HepG2 (cell line): ENCODE data around the gene HOXD9. TPM values are rescaled to one million over a fixed set of nuclear protein-coding genes. Genes with fewer than 3 reads are reported as not detected.
A peak's percentile ranks its signal among the peaks of the same experiment; 100 is the strongest.

Source experiments
- ATAC-seq: fragments of 200-7000 bp; cut with Tn5 transposase; 3 replicates; pipeline ENCODE4 v1.9.1; 2020; ENCODE audit warnings: mild to moderate bottlenecking, moderate library complexity
- BruUV-seq: library from RNA; stranded (reverse); fragments of 400-500 nt; replicated peaks from 2 replicates; lab custom pipeline; 2021; lab: Mats Ljungman, UMichigan
- CTCF ChIA-PET: fragments of 300-600 bp; formaldehyde crosslinking; extraction: SDS; loops from one replicate; lab custom pipeline; 2021; ENCODE audit warnings: low total read pairs, inconsistent platforms, low intra/inter-chr PET ratio; lab: Yijun Ruan, JAX
- POLR2A ChIA-PET: fragments of 350-600 bp; sonication (Branson Sonifier 250); formaldehyde crosslinking; loops from one replicate; lab custom pipeline; 2020; ENCODE audit warnings: antibody characterized with exemption, inconsistent platforms; lab: Yijun Ruan, JAX
- DNase-seq: peaks from one replicate; pipeline ENCODE4 v3.0.0-alpha.2; 2015; ENCODE audit warnings: low spot score
- FAIRE-seq: peaks from 3 replicates; lab custom pipeline; 2011; peaks lifted over from hg19 to GRCh38; lab: Jason Lieb, UNC
- H2AFZ ChIP-seq: one replicate; pipeline ENCODE4 v1.6.1; 2011; ENCODE audit warnings: low read length, inconsistent platforms
- H3K27ac ChIP-seq: fragments of 300-600 bp; 3 replicates; pipeline ENCODE4 v1.8.0; 2011; ENCODE audit warnings: mixed run types, mild to moderate bottlenecking, mixed read lengths, low read length, inconsistent platforms; ENCODE audit not compliant: insufficient read depth; ENCODE audit errors: extremely low read length
- H3K27me3 ChIP-seq, 2 experiments: fragments of 200-600 bp in 1 of 2; 2 replicates in 1 of 2; 3 replicates in 1 of 2; pipeline versions ENCODE4 v1.6.0 to v1.8.0; 2011; ENCODE audit warnings: low read length in 2 of 2, mild to moderate bottlenecking in 2 of 2, moderate library complexity in 2 of 2, inconsistent platforms in 1 of 2; ENCODE audit not compliant: insufficient read depth in 2 of 2, control insufficient read depth in 1 of 2
- H3K36me3 ChIP-seq, 2 experiments: fragments of 200-600 bp in 1 of 2; replicated peaks in 1 of 2; 2 replicates in 1 of 2; 3 replicates in 1 of 2; pipeline versions ENCODE4 v1.5.1 to v1.8.0; 2011; ENCODE audit warnings: low read length in 2 of 2, inconsistent platforms in 1 of 2; ENCODE audit not compliant: insufficient read depth in 2 of 2, control insufficient read depth in 1 of 2
- H3K4me1 ChIP-seq: 2 replicates; pipeline ENCODE4 v1.5.1; 2012; ENCODE audit warnings: low read length, inconsistent platforms; ENCODE audit not compliant: insufficient read depth
- H3K4me2 ChIP-seq: 2 replicates; pipeline ENCODE4 v1.6.0; 2011; ENCODE audit warnings: low read depth, low read length, inconsistent platforms
- H3K4me3 ChIP-seq, 3 experiments: fragments of 200-600 bp in 1 of 3; sonication (generic), shearing (Covaris generic) in 1 of 3; replicated peaks in 1 of 3; 2 replicates each; pipeline ENCODE4 v1.5.1; 2011 to 2016; ENCODE audit warnings: low read length in 3 of 3, inconsistent platforms in 2 of 3, low read depth in 2 of 3, mild to moderate bottlenecking in 2 of 3, control low read depth in 1 of 3, mixed read lengths in 1 of 3; ENCODE audit not compliant: insufficient read depth in 1 of 3
- H3K79me2 ChIP-seq: one replicate; pipeline ENCODE4 v1.6.1; 2011; ENCODE audit warnings: low read length, inconsistent platforms; ENCODE audit not compliant: insufficient read depth
- H3K9ac ChIP-seq: 2 replicates; pipeline ENCODE4 v1.6.0; 2011; ENCODE audit warnings: mild to moderate bottlenecking, low read depth, low read length, inconsistent platforms; ENCODE audit not compliant: insufficient read depth
- H3K9me3 ChIP-seq: 2 replicates; pipeline ENCODE4 v1.5.1; 2012; ENCODE audit warnings: mild to moderate bottlenecking, low read length
- H4K20me1 ChIP-seq: 2 replicates; pipeline ENCODE4 v1.6.0; 2011; ENCODE audit warnings: inconsistent platforms, mild to moderate bottlenecking, low read length, moderate library complexity; ENCODE audit not compliant: insufficient read depth
- CC2D1A ChIP-seq: sonication (generic); formaldehyde crosslinking; IDR thresholded peaks from 2 replicates; pipeline ENCODE4 v1.8.1; 2023; ENCODE audit warnings: mild to moderate bottlenecking, missing genetic modification reagents
- DMAP1 ChIP-seq: IDR thresholded peaks from 2 replicates; pipeline ENCODE4 v1.6.1; 2016
- HMGA1 ChIP-seq: sonication (generic); formaldehyde crosslinking; conservative IDR thresholded peaks from 2 replicates; pipeline ENCODE4 v1.4.0; 2020; ENCODE audit warnings: missing genetic modification reagents
- HNF4A ChIP-seq: sonication (generic); formaldehyde crosslinking; IDR thresholded peaks from 2 replicates; pipeline ENCODE4 v1.4.0; 2020; ENCODE audit warnings: missing genetic modification reagents
- MIER2 ChIP-seq: IDR thresholded peaks from 2 replicates; pipeline ENCODE4 v1.6.1; 2016; ENCODE audit warnings: missing biosample characterization, missing genetic modification reagents
- NR2F1 ChIP-seq, 2 experiments: fragments of 450-650 bp in 1 of 2; formaldehyde crosslinking in 1 of 2; IDR thresholded peaks; 2 replicates each; pipeline versions ENCODE4 v1.5.0 to v1.6.1; 2016 to 2020; ENCODE audit warnings: mild to moderate bottlenecking in 1 of 2, missing compliant biosample characterization in 1 of 2, missing genetic modification reagents in 1 of 2, moderate library complexity in 1 of 2
- SP5 ChIP-seq: IDR thresholded peaks from 2 replicates; pipeline ENCODE4 v1.6.1; 2016; ENCODE audit warnings: low read depth, borderline replicate concordance
- TCF12 ChIP-seq, 2 experiments: fragments of 450-650 bp in 1 of 2; sonication (generic) in 1 of 2; formaldehyde crosslinking in 1 of 2; IDR thresholded peaks; 2 replicates each; pipeline versions ENCODE4 v1.6.1 to v1.8.0; 2017 to 2022; ENCODE audit warnings: antibody characterized with exemption in 1 of 2, mild to moderate bottlenecking in 1 of 2, missing genetic modification reagents in 1 of 2, moderate library complexity in 1 of 2
- ZBTB21 ChIP-seq: sonication (generic); formaldehyde crosslinking; IDR thresholded peaks from 2 replicates; pipeline ENCODE4 v1.4.0; 2020; ENCODE audit warnings: missing genetic modification reagents
- ZIK1 ChIP-seq: sonication (generic); formaldehyde crosslinking; IDR thresholded peaks from 2 replicates; pipeline ENCODE4 v1.5.0; 2020; ENCODE audit warnings: mild to moderate bottlenecking, low read depth, missing genetic modification reagents, borderline replicate concordance
- ZNF10 ChIP-seq: sonication (generic); formaldehyde crosslinking; IDR thresholded peaks from 2 replicates; pipeline ENCODE4 v1.4.0; 2020; ENCODE audit warnings: mild to moderate bottlenecking, low read depth, missing genetic modification reagents, borderline replicate concordance
- ZNF138 ChIP-seq: sonication (generic); formaldehyde crosslinking; IDR thresholded peaks from 2 replicates; pipeline ENCODE4 v1.5.0; 2020; ENCODE audit warnings: mild to moderate bottlenecking, low read depth, missing genetic modification reagents
- ZNF20 ChIP-seq: sonication (generic); formaldehyde crosslinking; IDR thresholded peaks from 2 replicates; pipeline ENCODE4 v1.4.0; 2020; ENCODE audit warnings: mild to moderate bottlenecking, moderate library complexity, missing genetic modification reagents
- ZNF891 ChIP-seq: sonication (generic); formaldehyde crosslinking; IDR thresholded peaks from 2 replicates; pipeline ENCODE4 v1.5.0; 2020; ENCODE audit warnings: mild to moderate bottlenecking, missing genetic modification reagents
- WGBS: methylation state at CpG from one replicate; pipeline ENCODE4 v1.1.6; 2017; ENCODE audit warnings: low lambda C conversion rate; 5-methylcytosine and 5-hydroxymethylcytosine counted together
- in situ Hi-C: cut with HindIII; loops from 2 replicates; pipeline ENCODE4 v1.10.0; 2017; ENCODE audit warnings: low pct_unique_long_range_greater_than_20kb; ENCODE audit not compliant: extremely low pct_ligation_motif_present
- intact Hi-C: fragments of 100-400 bp; cut with micrococcal nuclease; formaldehyde crosslinking; loops from one replicate; pipeline ENCODE4 v1.10.0; 2022; ENCODE audit not compliant: unreplicated experiment
- polyA plus RNA-seq, 8 experiments: library from polyadenylated mRNA; depleted of rRNA in 3 of 8; stranded (reverse) in 7 of 8; unstranded in 1 of 8; fragments of >200 nt; fragmentation: Illumina TruSeq in 4 of 8; extraction: Trizol in 4 of 8; gene quantifications; 2 replicates each; pipeline versions ENCODE4 v1.2.1 to v1.2.3, GENCODE V29; 2011 to 2016; ENCODE audit warnings: low read depth in 4 of 8, missing spikeins in 1 of 8, mixed read lengths in 1 of 8; ENCODE audit not compliant: insufficient read depth in 1 of 8
- total RNA-seq, 5 experiments: library from RNA; depleted of rRNA; stranded (reverse); fragments of >200 nt; fragmentation: Illumina TruSeq; extraction: Trizol; gene quantifications; 2 replicates each; pipeline ENCODE4 v1.2.3, GENCODE V29; 2016; ENCODE audit warnings: low read depth in 1 of 5

Gene HOXD9
- total and polyA plus RNA-seq, 2 of the 13 experiments (the other 11 are each of a cell fraction or from before 2014, with no cell fraction given): not detected

GRCh38 chr2:176083796-176084261, 38.7 kb upstream of the HOXD9 start, which contains the start of gene EVX2:
EVX2 (minus strand) TSS chr2:176083962; CDS start chr2:176083776, 186 bp downstream.
- H3K4me1 ChIP-seq: peaks cover 25% of the 10 kb centered on the region
- DNase-seq: no peak
- H4K20me1 ChIP-seq: no peaks in the 10 kb centered on the region
- no peak within 1 kb of the TSS for H3K9ac ChIP-seq
- no peaks in the 10 kb centered on the region for H3K36me3 ChIP-seq
- FAIRE-seq: no peak
- H3K4me2 ChIP-seq: peak within 1 kb of the TSS; percentile 46
- no peak for TF ChIP-seq NR2F1 (CRISPR knock-in tag; IDR thresholded peaks at IDR 0.05)
- TF ChIP-seq HMGA1 (CRISPR knock-in tag): no peak
- TF ChIP-seq MIER2: no peak
- TF ChIP-seq HNF4A: no peak
- no peak for TF ChIP-seq ZNF891 (CRISPR knock-in tag)
- no peak for TF ChIP-seq ZNF10
- no peak for TF ChIP-seq TCF12 (IDR thresholded peaks at IDR 0.05)
- no peak for TF ChIP-seq TCF12 (CRISPR knock-in tag; IDR thresholded peaks at IDR 0.05)
- TF ChIP-seq ZBTB21 (CRISPR knock-in tag): no peak
- TF ChIP-seq CC2D1A (CRISPR knock-in tag): no peak
- no peak for TF ChIP-seq SP5
- no peak for TF ChIP-seq ZNF20
- no peak for TF ChIP-seq ZNF138 (CRISPR knock-in tag)
- TF ChIP-seq DMAP1: no peak
- no peak for TF ChIP-seq ZIK1 (CRISPR knock-in tag)
- TF ChIP-seq, all 625 proteins: peak for 0
- ChIA-PET CTCF (no interaction called here), POLR2A (no interaction called here)
- 58% methylated on average over 27 of the region's 27 CpGs for WGBS
- in situ Hi-C loops: no loop called here
- Histone ChIP-seq H3K79me2 (no peaks in the 10 kb centered on the region), H3K9me3 (no peaks in the 10 kb centered on the region), H3K27me3 (peaks cover 7 to 82% of the 10 kb centered on the region in 2 experiments; a peak in 4 of 5 replicates), H3K27ac (no peak within 1 kb of the TSS), H2AFZ (no peak within 1 kb of the TSS), H3K4me3 (peak within 1 kb of the TSS in 1 of 3 experiments; percentile 31; a peak in 1 of 6 replicates)
- intact Hi-C loops: no loop called here
- no peak for ATAC-seq
- BruUV-seq: no TSS peak
